NB4 (cell line): Measurements from ENCODE around the gene CCDC102B.

Experiments
- DNase-seq: peaks from one replicate; pipeline ENCODE4 v3.0.0; 2010; ENCODE audit warnings: low read depth
- H3K4me3 ChIP-seq: one replicate; pipeline ENCODE4 v1.5.1; 2011; ENCODE audit warnings: mild to moderate bottlenecking, low read depth, low read length, moderate library complexity
- MYC ChIP-seq: IDR thresholded peaks from 2 replicates; pipeline ENCODE4 v1.6.1; 2011; ENCODE audit warnings: low read depth, low read length
- POLR2A ChIP-seq: IDR thresholded peaks from 2 replicates; pipeline ENCODE4 v1.6.1; 2011; ENCODE audit warnings: mild to moderate bottlenecking; ENCODE audit not compliant: insufficient read length; ENCODE audit errors: extremely low read depth
- TF ChIP-seq, protein P1 (sequence below): IDR thresholded peaks from one replicate; pipeline ENCODE4 v1.5.1; 2012; ENCODE audit warnings: low read depth, low read length
- TF ChIP-seq, protein P2 (sequence below): IDR thresholded peaks from 2 replicates; pipeline ENCODE4 v1.6.1; 2011; ENCODE audit warnings: low read depth, low read length

The CCDC102B gene

DNA sequence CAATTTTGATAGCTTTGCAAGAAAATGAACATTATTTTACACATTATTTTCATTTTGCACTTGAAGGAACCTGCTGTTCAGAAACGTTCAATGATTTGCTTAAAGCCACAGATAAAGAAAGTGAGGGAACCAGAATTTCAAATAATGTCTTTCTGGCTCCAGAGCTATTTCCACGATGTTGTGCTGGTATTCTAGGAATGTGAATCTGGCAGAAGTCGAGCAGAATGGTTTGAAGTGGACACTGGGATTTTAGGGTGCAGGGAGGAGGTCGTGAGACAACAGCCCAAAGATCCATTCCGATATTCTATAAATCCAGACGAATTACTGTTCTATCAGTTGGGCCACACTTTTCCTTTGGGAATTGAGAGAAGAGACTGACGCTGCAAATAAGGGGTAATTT is 2.2 kb downstream of the CCDC102B start:
- DNase-seq: no peak
- no peak for TF ChIP-seq MYC
- TF ChIP-seq, protein P1, sequence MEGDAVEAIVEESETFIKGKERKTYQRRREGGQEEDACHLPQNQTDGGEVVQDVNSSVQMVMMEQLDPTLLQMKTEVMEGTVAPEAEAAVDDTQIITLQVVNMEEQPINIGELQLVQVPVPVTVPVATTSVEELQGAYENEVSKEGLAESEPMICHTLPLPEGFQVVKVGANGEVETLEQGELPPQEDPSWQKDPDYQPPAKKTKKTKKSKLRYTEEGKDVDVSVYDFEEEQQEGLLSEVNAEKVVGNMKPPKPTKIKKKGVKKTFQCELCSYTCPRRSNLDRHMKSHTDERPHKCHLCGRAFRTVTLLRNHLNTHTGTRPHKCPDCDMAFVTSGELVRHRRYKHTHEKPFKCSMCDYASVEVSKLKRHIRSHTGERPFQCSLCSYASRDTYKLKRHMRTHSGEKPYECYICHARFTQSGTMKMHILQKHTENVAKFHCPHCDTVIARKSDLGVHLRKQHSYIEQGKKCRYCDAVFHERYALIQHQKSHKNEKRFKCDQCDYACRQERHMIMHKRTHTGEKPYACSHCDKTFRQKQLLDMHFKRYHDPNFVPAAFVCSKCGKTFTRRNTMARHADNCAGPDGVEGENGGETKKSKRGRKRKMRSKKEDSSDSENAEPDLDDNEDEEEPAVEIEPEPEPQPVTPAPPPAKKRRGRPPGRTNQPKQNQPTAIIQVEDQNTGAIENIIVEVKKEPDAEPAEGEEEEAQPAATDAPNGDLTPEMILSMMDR: no peak
- no peak overlapping the region for H3K4me3 ChIP-seq

GRCh38 chr18:68803356-68803755 is 5.5 kb downstream of the CCDC102B start:
- no peak for DNase-seq
- H3K4me3 ChIP-seq: no peak overlapping the region
- no peak for TF ChIP-seq POLR2A
- no peak for TF ChIP-seq MYC
- TF ChIP-seq, protein P1: no peak
- TF ChIP-seq, protein P2, sequence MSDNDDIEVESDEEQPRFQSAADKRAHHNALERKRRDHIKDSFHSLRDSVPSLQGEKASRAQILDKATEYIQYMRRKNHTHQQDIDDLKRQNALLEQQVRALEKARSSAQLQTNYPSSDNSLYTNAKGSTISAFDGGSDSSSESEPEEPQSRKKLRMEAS: no peak

DNA sequence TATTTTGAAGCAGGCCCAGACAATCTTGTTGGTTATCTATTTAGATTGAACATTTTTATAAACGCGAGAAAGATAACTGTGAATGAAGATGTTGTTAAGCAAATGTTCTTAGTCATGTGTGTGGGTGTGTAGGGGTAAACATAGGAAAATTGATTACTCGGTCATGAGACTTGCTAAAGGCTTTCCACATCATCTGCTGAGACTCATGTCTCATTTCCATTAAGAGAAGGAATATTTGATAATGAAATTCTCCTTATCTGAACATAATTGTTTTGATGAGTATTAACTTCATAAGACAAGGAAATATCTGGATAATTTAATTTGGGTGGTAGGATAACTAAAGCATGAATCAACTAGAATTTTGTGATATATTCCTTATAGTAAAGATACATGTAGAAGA is 19.7 kb downstream of the CCDC102B start:
- DNase-seq: no peak
- TF ChIP-seq, protein P2: no peak
- TF ChIP-seq MYC (no peak), POLR2A (no peak)
- TF ChIP-seq, protein P1: no peak
- H3K4me3 ChIP-seq: no peak overlapping the region

DNA sequence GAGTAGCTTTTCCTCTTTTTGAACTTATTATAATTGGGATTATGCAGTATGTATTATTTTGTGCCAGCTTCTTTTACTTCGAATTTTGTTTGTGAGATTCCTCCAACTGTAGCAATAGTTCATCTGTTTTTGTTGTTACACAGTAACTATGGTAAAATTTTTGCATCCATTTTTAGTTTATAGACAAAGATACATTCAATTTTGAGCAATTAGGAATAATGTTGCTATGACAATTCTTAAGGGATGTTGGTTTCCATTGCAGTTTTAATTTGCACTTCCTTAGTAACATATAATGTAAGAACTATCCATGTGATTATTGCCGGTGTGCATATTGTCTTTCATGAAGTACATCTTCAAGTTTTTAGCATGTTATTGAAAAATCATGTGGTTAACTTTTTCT is 20.7 kb downstream of the CCDC102B start:
- no peak overlapping the region for H3K4me3 ChIP-seq
- DNase-seq: no peak
- TF ChIP-seq, protein P2: no peak
- TF ChIP-seq MYC: no peak
- TF ChIP-seq, protein P1: no peak
- TF ChIP-seq POLR2A: no peak

DNA sequence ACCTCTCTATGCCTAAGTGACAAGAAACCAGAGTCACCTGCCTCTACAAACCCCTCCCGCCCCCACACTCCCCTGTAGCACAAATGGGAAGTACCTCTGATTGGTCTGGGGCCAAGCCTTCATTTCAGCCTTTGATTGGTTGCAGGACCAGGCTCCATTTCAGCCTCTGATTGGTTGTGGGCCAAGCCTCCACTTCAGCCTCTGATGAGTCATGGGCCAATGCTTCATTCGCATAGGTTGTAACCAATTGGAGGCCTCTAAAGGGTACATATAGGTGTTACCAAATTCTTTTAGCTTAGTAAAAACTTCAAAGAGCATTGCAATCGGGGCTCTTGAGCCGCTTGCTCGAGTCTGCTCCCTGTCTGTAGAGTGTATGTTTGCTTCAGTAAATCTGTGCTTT is 25.0 kb downstream of the CCDC102B start:
- TF ChIP-seq, protein P2: no peak
- TF ChIP-seq MYC (no peak), POLR2A (no peak)
- TF ChIP-seq, protein P1: no peak
- peak; percentile 4 for DNase-seq
- H3K4me3 ChIP-seq: no peak overlapping the region

- no peak for TF ChIP-seq MYC
- TF ChIP-seq, protein P1: no peak
- TF ChIP-seq, protein P2: no peak
- TF ChIP-seq POLR2A: no peak
These were observed 28.2 kb downstream of the CCDC102B start for GRCh38 chr18:68826121-68826520.

More at GRCh38 chr18:68826121-68826520, 28.2 kb downstream of the CCDC102B start:
- DNase-seq: no peak
- no peak overlapping the region for H3K4me3 ChIP-seq
